ENCODE measurements around the gene MAML2. TPM values are rescaled to one million over a fixed set of nuclear protein-coding genes. Genes with fewer than 3 reads are reported as not detected.
A peak's percentile ranks its signal among the peaks of the same experiment; 100 is the strongest.

Gene MAML2
- total RNA-seq, 4 donors from 2014 or later, result 4.7 to 21.7 (median 7.3) TPM

- Histone ChIP-seq H3K4me3 (no peak overlapping the region), H3K27ac (peak overlapping the region in 3 of 4 donors; percentile 1 to 79 (median 70)), H3K9me3 (no peaks in the 10 kb centered on the region), H3K4me1 (peaks cover 42 to 88% (median 45%) of the 10 kb centered on the region in 3 donors), H3K27me3 (no peaks in the 10 kb centered on the region), H3K36me3 (no peaks in the 10 kb centered on the region)
- TF ChIP-seq POLR2A (IDR thresholded peaks at IDR 0.05) (no peak), CTCF (IDR thresholded peaks at IDR 0.05) (no peak)
- WGBS, 2 donors, result 64% methylated on average over 1 of the region's 1 CpG; no CpG with 5 or more reads in 1 of the 2 donors
- intact Hi-C loops (cut with DNase I), result no loop called here
- DNase-seq, result no peak
Observed at GRCh38 chr11:96315476-96315875, 27.5 kb downstream of the MAML2 start.

- TF ChIP-seq CTCF (IDR thresholded peaks at IDR 0.05) (no peak), POLR2A (IDR thresholded peaks at IDR 0.05) (no peak)
- no peaks in the 10 kb centered on the region for H3K9me3 ChIP-seq
- H3K27ac ChIP-seq, result peak overlapping the region; percentile 64 to 79 (median 73)
- intact Hi-C loops (cut with DNase I), result no loop called here
- H3K27me3 ChIP-seq, result no peaks in the 10 kb centered on the region
- WGBS, 2 donors, result 29 to 32% methylated on average over 3 to 4 of the region's 4 CpGs
- H3K4me1 ChIP-seq, result peaks cover 42 to 98% (median 45%) of the 10 kb centered on the region in 3 donors
- no peak overlapping the region for H3K4me3 ChIP-seq
- DNase-seq, result no peak
- H3K36me3 ChIP-seq, result no peaks in the 10 kb centered on the region
Observed at GRCh38 chr11:96314326-96315020, 28.5 kb downstream of the MAML2 start.

- no peak for DNase-seq
- intact Hi-C loops (cut with DNase I), result no loop called here
Observed at GRCh38 chr11:96313163-96313562, 29.8 kb downstream of the MAML2 start.

GRCh38 chr11:96311120-96311568 lies 31.9 kb downstream of the MAML2 start:
- 28 to 29% methylated on average over 2 of the region's 2 CpGs for WGBS, 2 donors
- TF ChIP-seq CTCF (IDR thresholded peaks at IDR 0.05) (no peak), POLR2A (IDR thresholded peaks at IDR 0.05) (no peak)
- no peaks in the 10 kb centered on the region for H3K36me3 ChIP-seq
- DNase-seq, result no peak
- intact Hi-C loops (cut with DNase I), result no loop called here
- H3K27ac ChIP-seq, result peak overlapping the region in 3 of 4 donors; percentile 46 to 61 (median 59)
- H3K4me3 ChIP-seq, result no peak overlapping the region
- peaks cover 49 to 100% (median 64%) of the 10 kb centered on the region in 3 donors for H3K4me1 ChIP-seq
- no peaks in the 10 kb centered on the region for H3K9me3 ChIP-seq
- H3K27me3 ChIP-seq, result no peaks in the 10 kb centered on the region

More at GRCh38 chr11:96313163-96313562, 29.8 kb downstream of the MAML2 start:
- no peak for TF ChIP-seq CTCF (IDR thresholded peaks at IDR 0.05)
- TF ChIP-seq POLR2A (IDR thresholded peaks at IDR 0.05), result no peak
- H3K36me3 ChIP-seq, result no peaks in the 10 kb centered on the region
- H3K4me1 ChIP-seq, result peaks cover 45 to 100% (median 55%) of the 10 kb centered on the region in 3 donors
- peak overlapping the region in 3 of 4 donors; percentile 70 to 79 (median 76) for H3K27ac ChIP-seq
- H3K4me3 ChIP-seq, result no peak overlapping the region
- H3K27me3 ChIP-seq, result no peaks in the 10 kb centered on the region
- WGBS, 2 donors, result 83 to 92% methylated on average over 6 of the region's 6 CpGs
- H3K9me3 ChIP-seq, result no peaks in the 10 kb centered on the region

GRCh38 chr11:96310236-96310635 lies 32.8 kb downstream of the MAML2 start:
- peaks cover 48 to 99% (median 60%) of the 10 kb centered on the region in 3 donors for H3K4me1 ChIP-seq
- peak overlapping the region in 2 of 4 donors; percentile 65 to 85 for H3K27ac ChIP-seq
- no peaks in the 10 kb centered on the region for H3K27me3 ChIP-seq
- H3K4me3 ChIP-seq, result no peak overlapping the region
- no peak for DNase-seq
- no peak for TF ChIP-seq POLR2A (IDR thresholded peaks at IDR 0.05)
- no peak for TF ChIP-seq CTCF (IDR thresholded peaks at IDR 0.05)
- WGBS, 2 donors, result 68 to 78% methylated on average over 1 of the region's 1 CpG
- H3K36me3 ChIP-seq, result no peaks in the 10 kb centered on the region
- no peaks in the 10 kb centered on the region for H3K9me3 ChIP-seq
- intact Hi-C loops (cut with DNase I), result no loop called here

All from esophagus squamous epithelium (tissue), 5 donors.